ENCODE results near the gene ANKZF1. TPM values are rescaled to one million over a fixed set of nuclear protein-coding genes. Genes with fewer than 3 reads are reported as not detected.

ANKZF1 gene
- total and polyA plus RNA-seq, 10 of the 15 experiments (the other 5 are each of a cell fraction or from before 2014, with no cell fraction given), result 3.1 to 104 (median 35.0) TPM

DNA sequence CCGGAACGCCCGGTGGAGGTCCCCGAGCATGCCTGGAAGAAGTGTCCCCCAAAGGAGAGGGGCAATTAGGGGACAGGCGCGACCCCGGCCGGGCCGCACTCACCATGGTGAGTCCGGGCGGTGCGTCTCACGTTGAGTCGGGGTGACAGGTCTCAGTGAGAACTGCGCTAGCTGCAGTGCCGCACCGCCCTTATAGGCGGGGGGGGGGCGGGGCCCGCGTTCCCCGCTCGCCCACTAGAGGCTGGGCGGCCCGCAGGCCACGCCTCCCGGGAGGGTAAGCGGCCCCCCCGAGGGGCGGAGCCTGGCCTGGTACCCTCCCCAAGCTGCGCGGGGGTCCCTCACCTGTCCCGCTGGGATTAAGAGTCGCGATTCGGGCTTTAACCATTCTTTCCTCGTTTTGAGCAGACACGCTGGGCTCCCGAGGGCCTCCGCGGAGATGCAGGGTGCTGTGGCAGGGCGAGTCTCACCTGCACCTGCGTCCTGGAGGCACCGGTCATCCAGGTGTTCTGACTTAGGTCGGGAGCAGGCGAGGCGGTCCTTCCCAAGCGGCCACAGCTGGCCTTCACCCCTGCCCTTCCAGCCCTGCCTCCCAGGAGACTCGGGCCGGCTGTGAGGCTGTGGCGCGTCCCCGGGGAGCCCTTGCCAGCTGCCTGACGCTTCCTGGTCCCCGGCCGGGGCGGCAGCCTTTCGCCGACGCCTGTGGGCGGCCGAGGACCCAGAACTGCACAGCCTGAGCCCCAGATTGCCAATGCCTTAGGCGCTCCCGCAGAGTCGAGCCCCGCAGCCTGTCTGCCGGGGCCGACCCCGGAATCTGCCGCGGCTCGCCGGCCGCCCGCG, 24.4 kb downstream of the ANKZF1 start, which contains the start of gene TUBA4A (continued):
- 0 out of 2 replicates have a peak, but pooled peaks have one; percentile 10 for TF ChIP-seq JUND (IDR thresholded peaks at IDR 0.05; ENCODE audit: low read depth, low read length)
- TF ChIP-seq BHLHE40 (IDR thresholded peaks at IDR 0.05; ENCODE audit: borderline replicate concordance in 1 of 2, low read depth in 2 of 2, low read length in 1 of 2), result 0 out of 4 replicates have a peak, but pooled peaks of 1 of the 2 experiments have one; percentile 3
- TF ChIP-seq NR2C2 (IDR thresholded peaks at IDR 0.05; ENCODE audit: borderline replicate concordance, control insufficient read depth, insufficient read length, low read depth), result no peak
- TF ChIP-seq ATF7 (IDR thresholded peaks at IDR 0.05; ENCODE audit: low read depth), result no peak
- TF ChIP-seq NRF1 (conservative IDR thresholded peaks at IDR 0.05; ENCODE audit: low read depth, low read length), result no peak
- TF ChIP-seq IKZF1 (conservative IDR thresholded peaks at IDR 0.05), result peak; percentile 61
- TF ChIP-seq KLF5 (IDR thresholded peaks at IDR 0.05; ENCODE audit: partially characterized antibody), result peak; percentile 31
- TF ChIP-seq SPI1 (IDR thresholded peaks at IDR 0.05; ENCODE audit: borderline replicate concordance, insufficient read depth, low read depth, low read length), result no peak
- 0 out of 2 replicates have a peak, but pooled peaks have one; percentile 34 for TF ChIP-seq NBN (IDR thresholded peaks at IDR 0.05)
- no peak for TF ChIP-seq SREBF2 (IDR thresholded peaks at IDR 0.05; ENCODE audit: low read length)
- TF ChIP-seq ZNF274 (IDR thresholded peaks at IDR 0.05; ENCODE audit: insufficient read depth, insufficient read length), result no peak
- TF ChIP-seq, protein P1, sequence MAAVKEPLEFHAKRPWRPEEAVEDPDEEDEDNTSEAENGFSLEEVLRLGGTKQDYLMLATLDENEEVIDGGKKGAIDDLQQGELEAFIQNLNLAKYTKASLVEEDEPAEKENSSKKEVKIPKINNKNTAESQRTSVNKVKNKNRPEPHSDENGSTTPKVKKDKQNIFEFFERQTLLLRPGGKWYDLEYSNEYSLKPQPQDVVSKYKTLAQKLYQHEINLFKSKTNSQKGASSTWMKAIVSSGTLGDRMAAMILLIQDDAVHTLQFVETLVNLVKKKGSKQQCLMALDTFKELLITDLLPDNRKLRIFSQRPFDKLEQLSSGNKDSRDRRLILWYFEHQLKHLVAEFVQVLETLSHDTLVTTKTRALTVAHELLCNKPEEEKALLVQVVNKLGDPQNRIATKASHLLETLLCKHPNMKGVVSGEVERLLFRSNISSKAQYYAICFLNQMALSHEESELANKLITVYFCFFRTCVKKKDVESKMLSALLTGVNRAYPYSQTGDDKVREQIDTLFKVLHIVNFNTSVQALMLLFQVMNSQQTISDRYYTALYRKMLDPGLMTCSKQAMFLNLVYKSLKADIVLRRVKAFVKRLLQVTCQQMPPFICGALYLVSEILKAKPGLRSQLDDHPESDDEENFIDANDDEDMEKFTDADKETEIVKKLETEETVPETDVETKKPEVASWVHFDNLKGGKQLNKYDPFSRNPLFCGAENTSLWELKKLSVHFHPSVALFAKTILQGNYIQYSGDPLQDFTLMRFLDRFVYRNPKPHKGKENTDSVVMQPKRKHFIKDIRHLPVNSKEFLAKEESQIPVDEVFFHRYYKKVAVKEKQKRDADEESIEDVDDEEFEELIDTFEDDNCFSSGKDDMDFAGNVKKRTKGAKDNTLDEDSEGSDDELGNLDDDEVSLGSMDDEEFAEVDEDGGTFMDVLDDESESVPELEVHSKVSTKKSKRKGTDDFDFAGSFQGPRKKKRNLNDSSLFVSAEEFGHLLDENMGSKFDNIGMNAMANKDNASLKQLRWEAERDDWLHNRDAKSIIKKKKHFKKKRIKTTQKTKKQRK (IDR thresholded peaks at IDR 0.05; ENCODE audit: low read depth, low read length), result no peak
- no peak for TF ChIP-seq EGR1 (IDR thresholded peaks at IDR 0.05; ENCODE audit: borderline replicate concordance in 1 of 2, low read depth in 2 of 2, low read length in 2 of 2)
- TF ChIP-seq RFX5 (IDR thresholded peaks at IDR 0.05; ENCODE audit: low read depth, low read length), result no peak
- no peak for TF ChIP-seq NFYB (IDR thresholded peaks at IDR 0.05; ENCODE audit: insufficient read depth, low read depth, low read length)
- no peak for TF ChIP-seq YBX1 (IDR thresholded peaks at IDR 0.05)
- no peak for TF ChIP-seq MYC (IDR thresholded peaks at IDR 0.05; ENCODE audit: insufficient read depth, insufficient read length, insufficient replicate concordance, low read length, severe bottlenecking)
- no peak for TF ChIP-seq TBL1XR1 (IDR thresholded peaks at IDR 0.05; ENCODE audit: low read depth, low read length)
- TF ChIP-seq, protein P2, sequence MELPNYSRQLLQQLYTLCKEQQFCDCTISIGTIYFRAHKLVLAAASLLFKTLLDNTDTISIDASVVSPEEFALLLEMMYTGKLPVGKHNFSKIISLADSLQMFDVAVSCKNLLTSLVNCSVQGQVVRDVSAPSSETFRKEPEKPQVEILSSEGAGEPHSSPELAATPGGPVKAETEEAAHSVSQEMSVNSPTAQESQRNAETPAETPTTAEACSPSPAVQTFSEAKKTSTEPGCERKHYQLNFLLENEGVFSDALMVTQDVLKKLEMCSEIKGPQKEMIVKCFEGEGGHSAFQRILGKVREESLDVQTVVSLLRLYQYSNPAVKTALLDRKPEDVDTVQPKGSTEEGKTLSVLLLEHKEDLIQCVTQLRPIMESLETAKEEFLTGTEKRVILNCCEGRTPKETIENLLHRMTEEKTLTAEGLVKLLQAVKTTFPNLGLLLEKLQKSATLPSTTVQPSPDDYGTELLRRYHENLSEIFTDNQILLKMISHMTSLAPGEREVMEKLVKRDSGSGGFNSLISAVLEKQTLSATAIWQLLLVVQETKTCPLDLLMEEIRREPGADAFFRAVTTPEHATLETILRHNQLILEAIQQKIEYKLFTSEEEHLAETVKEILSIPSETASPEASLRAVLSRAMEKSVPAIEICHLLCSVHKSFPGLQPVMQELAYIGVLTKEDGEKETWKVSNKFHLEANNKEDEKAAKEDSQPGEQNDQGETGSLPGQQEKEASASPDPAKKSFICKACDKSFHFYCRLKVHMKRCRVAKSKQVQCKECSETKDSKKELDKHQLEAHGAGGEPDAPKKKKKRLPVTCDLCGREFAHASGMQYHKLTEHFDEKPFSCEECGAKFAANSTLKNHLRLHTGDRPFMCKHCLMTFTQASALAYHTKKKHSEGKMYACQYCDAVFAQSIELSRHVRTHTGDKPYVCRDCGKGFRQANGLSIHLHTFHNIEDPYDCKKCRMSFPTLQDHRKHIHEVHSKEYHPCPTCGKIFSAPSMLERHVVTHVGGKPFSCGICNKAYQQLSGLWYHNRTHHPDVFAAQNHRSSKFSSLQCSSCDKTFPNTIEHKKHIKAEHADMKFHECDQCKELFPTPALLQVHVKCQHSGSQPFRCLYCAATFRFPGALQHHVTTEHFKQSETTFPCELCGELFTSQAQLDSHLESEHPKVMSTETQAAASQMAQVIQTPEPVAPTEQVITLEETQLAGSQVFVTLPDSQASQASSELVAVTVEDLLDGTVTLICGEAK (IDR thresholded peaks at IDR 0.05; ENCODE audit: borderline replicate concordance), result no peak
- TF ChIP-seq NR2F1 (conservative IDR thresholded peaks at IDR 0.05), result peak; percentile 43
- TF ChIP-seq ASH2L (IDR thresholded peaks at IDR 0.05; ENCODE audit: borderline replicate concordance, low read depth), result no peak
